H9 (cell line): Measurements from ENCODE around the gene CSRNP3. TPM values are rescaled to one million over a fixed set of nuclear protein-coding genes. Genes with fewer than 3 reads are reported as not detected.
A peak's percentile ranks its signal among the peaks of the same experiment; 100 is the strongest.

Experiments used
- DNase-seq: peaks from one replicate; pipeline ENCODE4 v3.0.0-alpha.2; 2017
- H2AFZ ChIP-seq: one replicate; pipeline ENCODE4 v1.6.1; 2013; ENCODE audit warnings: mild to moderate bottlenecking, low read length, control low read depth, moderate library complexity
- H2AK5ac ChIP-seq: 2 replicates; pipeline ENCODE4 v1.6.1; 2013; ENCODE audit warnings: low read length, control low read depth, mixed read lengths; ENCODE audit not compliant: insufficient read length
- H2BK120ac ChIP-seq: one replicate; pipeline ENCODE4 v1.6.1; 2013; ENCODE audit warnings: low read depth, mild to moderate bottlenecking, low read length, control low read depth, inconsistent platforms; ENCODE audit not compliant: poor library complexity, severe bottlenecking
- H2BK12ac ChIP-seq: 2 replicates; pipeline ENCODE4 v1.6.1; 2013; ENCODE audit warnings: low read length, control low read depth, mixed read lengths, low read depth; ENCODE audit not compliant: insufficient read length
- H2BK15ac ChIP-seq: 2 replicates; pipeline ENCODE4 v1.6.1; 2013; ENCODE audit warnings: low read depth, low read length, control low read depth
- H2BK20ac ChIP-seq: one replicate; pipeline ENCODE4 v1.6.1; 2013; ENCODE audit warnings: low read depth, mild to moderate bottlenecking, low read length, control low read depth, inconsistent platforms; ENCODE audit not compliant: poor library complexity, severe bottlenecking
- H2BK5ac ChIP-seq: 2 replicates; pipeline ENCODE4 v1.6.1; 2013; ENCODE audit warnings: low read length, control low read depth, mixed read lengths; ENCODE audit not compliant: insufficient read length
- H3K14ac ChIP-seq: 2 replicates; pipeline ENCODE4 v1.6.1; 2013; ENCODE audit warnings: low read length, control low read depth; ENCODE audit not compliant: insufficient read depth
- H3K18ac ChIP-seq: 2 replicates; pipeline ENCODE4 v1.6.1; 2013; ENCODE audit warnings: low read depth, mild to moderate bottlenecking, mixed read lengths, low read length, control low read depth; ENCODE audit not compliant: insufficient read length
- H3K23ac ChIP-seq: 2 replicates; pipeline ENCODE4 v1.6.1; 2013; ENCODE audit warnings: low read length, control low read depth, mixed read lengths, low read depth; ENCODE audit not compliant: insufficient read length
- H3K23me2 ChIP-seq: 2 replicates; pipeline ENCODE4 v1.6.1; 2013; ENCODE audit warnings: low read depth, mild to moderate bottlenecking, mixed read lengths, low read length, control low read depth; ENCODE audit not compliant: insufficient read length, poor library complexity, severe bottlenecking
- H3K27ac ChIP-seq: 2 replicates; pipeline ENCODE4 v1.5.1; 2013; ENCODE audit warnings: low read length, control low read depth, mixed read lengths, low read depth; ENCODE audit not compliant: insufficient read length
- H3K27me3 ChIP-seq: 2 replicates; pipeline ENCODE4 v1.6.1; 2013; ENCODE audit warnings: low read length, control low read depth, inconsistent platforms; ENCODE audit not compliant: insufficient read depth
- H3K4ac ChIP-seq: 2 replicates; pipeline ENCODE4 v1.6.1; 2013; ENCODE audit warnings: low read depth, mild to moderate bottlenecking, control low read depth, inconsistent platforms, low read length, moderate library complexity
- H3K4me1 ChIP-seq: 2 replicates; pipeline ENCODE4 v1.6.1; 2013; ENCODE audit warnings: low read length, control low read depth, inconsistent platforms; ENCODE audit not compliant: insufficient read depth
- H3K4me2 ChIP-seq: 2 replicates; pipeline ENCODE4 v1.6.1; 2013; ENCODE audit warnings: low read length, control low read depth, mixed read lengths; ENCODE audit not compliant: insufficient read length, insufficient read depth
- H3K56ac ChIP-seq: 2 replicates; pipeline ENCODE4 v1.6.1; 2013; ENCODE audit warnings: low read depth, mild to moderate bottlenecking, mixed read lengths, low read length, control low read depth; ENCODE audit not compliant: insufficient read length
- H3K79me1 ChIP-seq: 2 replicates; pipeline ENCODE4 v1.6.1; 2013; ENCODE audit warnings: low read depth, mild to moderate bottlenecking, moderate library complexity, low read length, control low read depth, inconsistent platforms; ENCODE audit not compliant: insufficient read depth, poor library complexity, severe bottlenecking
- H3K79me2 ChIP-seq: 2 replicates; pipeline ENCODE4 v1.6.1; 2013; ENCODE audit warnings: low read length, control low read depth, inconsistent platforms; ENCODE audit not compliant: insufficient read depth
- H3K9ac ChIP-seq: 2 replicates; pipeline ENCODE4 v1.6.1; 2013; ENCODE audit warnings: low read length, control low read depth, mixed read lengths; ENCODE audit not compliant: insufficient read length; ENCODE audit errors: extremely low read depth
- H3K9me3 ChIP-seq: one replicate; pipeline ENCODE4 v1.6.1; 2013; ENCODE audit warnings: low read depth, low read length, inconsistent platforms; ENCODE audit not compliant: control insufficient read depth
- H3T11ph ChIP-seq: one replicate; pipeline ENCODE4 v1.6.1; 2013; ENCODE audit warnings: mild to moderate bottlenecking, low read length, control low read depth, inconsistent platforms
- H4K20me1 ChIP-seq: one replicate; pipeline ENCODE4 v1.6.1; 2013; ENCODE audit not compliant: control insufficient read depth, insufficient read length, insufficient read depth
- H4K5ac ChIP-seq: 2 replicates; pipeline ENCODE4 v1.6.1; 2013; ENCODE audit warnings: low read depth, mild to moderate bottlenecking, mixed read lengths, low read length, control low read depth; ENCODE audit not compliant: insufficient read length
- H4K8ac ChIP-seq: replicated peaks from 2 replicates; pipeline ENCODE4 v1.6.1; 2013; ENCODE audit warnings: low read length, control low read depth, mixed read lengths, low read depth; ENCODE audit not compliant: insufficient read length
- H4K91ac ChIP-seq: 2 replicates; pipeline ENCODE4 v1.6.1; 2013; ENCODE audit warnings: low read depth, mild to moderate bottlenecking, moderate library complexity, mixed read lengths, low read length, control low read depth; ENCODE audit not compliant: insufficient read length
- H3K27ac Mint-ChIP-seq, 3 experiments: 2 replicates in 2 of 3; 3 replicates in 1 of 3; pipeline ENCODE4 v1.8.0; 2020 to 2021; ENCODE audit warnings: mixed read lengths in 3 of 3, mild to moderate bottlenecking in 1 of 3, moderate library complexity in 1 of 3
- H3K27me3 Mint-ChIP-seq: 2 replicates; pipeline ENCODE4 v1.8.0; 2021; ENCODE audit warnings: low read depth, mild to moderate bottlenecking, moderate library complexity, mixed read lengths
- H3K36me3 Mint-ChIP-seq, 3 experiments: 2 replicates in 2 of 3; 3 replicates in 1 of 3; pipeline ENCODE4 v1.8.0; 2020 to 2021; ENCODE audit warnings: low read depth in 3 of 3, mixed read lengths in 3 of 3; ENCODE audit not compliant: insufficient read depth in 1 of 3
- H3K4me1 Mint-ChIP-seq, 2 experiments: 2 replicates each; pipeline ENCODE4 v1.8.0; 2020; ENCODE audit warnings: mixed read lengths in 2 of 2
- H3K4me3 Mint-ChIP-seq, 2 experiments: 2 replicates in 1 of 2; 3 replicates in 1 of 2; pipeline ENCODE4 v1.8.0; 2020 to 2021; ENCODE audit warnings: mild to moderate bottlenecking in 2 of 2, mixed read lengths in 2 of 2, moderate library complexity in 1 of 2
- H3K9me3 Mint-ChIP-seq, 2 experiments: 2 replicates in 1 of 2; 3 replicates in 1 of 2; pipeline ENCODE4 v1.8.0; 2020; ENCODE audit warnings: mild to moderate bottlenecking in 2 of 2, mixed read lengths in 2 of 2, moderate library complexity in 1 of 2
- CTCF ChIP-seq: fragments of 200-600 bp; sonication (generic); conservative IDR thresholded peaks from 3 replicates; pipeline ENCODE4 v1.8.0; 2021; ENCODE audit warnings: antibody characterized with exemption, mild to moderate bottlenecking
- WGBS: extraction: QIAGEN DNeasy Blood & Tissue Kit; methylation state at CpG from one replicate; pipeline ENCODE4 v1.1.7; 2013; ENCODE audit warnings: missing lambda C conversion rate, low lambda C conversion rate, mixed read lengths; ENCODE audit not compliant: insufficient read length; ENCODE audit errors: extremely low coverage; 5-methylcytosine and 5-hydroxymethylcytosine counted together
- total RNA-seq: library from RNA; stranded (reverse); gene quantifications from 2 replicates; pipeline ENCODE4 v1.2.1, GENCODE V29; 2021

The CSRNP3 gene
- total RNA-seq, 1 experiment from 2014 or later: 3.6 TPM

GRCh38 chr2:165549619-165550018 is 80.1 kb downstream of the CSRNP3 start:
- TF ChIP-seq CTCF: no peak
- H3K23me2 ChIP-seq: no peaks in the 10 kb centered on the region
- no peaks in the 10 kb centered on the region for H4K20me1 ChIP-seq
- H3T11ph ChIP-seq: no peak overlapping the region
- no peaks in the 10 kb centered on the region; the same call in 1 of the 2 replicates for H3K4me1 ChIP-seq
- no peak overlapping the region for H3K9ac ChIP-seq
- H2BK15ac ChIP-seq: no peak overlapping the region
- no peak overlapping the region for H3K56ac ChIP-seq
- no peak overlapping the region for H3K23ac ChIP-seq
- no peaks in the 10 kb centered on the region for H3K9me3 Mint-ChIP-seq
- H3K14ac ChIP-seq: no peak overlapping the region
- no peak overlapping the region for H3K4me2 ChIP-seq
- no peaks in the 10 kb centered on the region for H3K79me2 ChIP-seq
- no peak overlapping the region for H3K4ac ChIP-seq
- no peak overlapping the region for H3K18ac ChIP-seq
- no peak overlapping the region for H2AFZ ChIP-seq
- H3K4me1 Mint-ChIP-seq: peaks cover 16 to 17% of the 10 kb centered on the region in 2 experiments
- no peaks in the 10 kb centered on the region for H3K27me3 ChIP-seq
- H2BK120ac ChIP-seq: no peak overlapping the region
- H3K36me3 Mint-ChIP-seq: no peaks in the 10 kb centered on the region; a peak in 1 of 7 replicates
- no CpG with 5 or more reads among the region's 1 CpG for WGBS
- H3K79me1 ChIP-seq: no peaks in the 10 kb centered on the region
- DNase-seq: no peak
- H4K8ac ChIP-seq: no peak overlapping the region
- no peak overlapping the region for H3K4me3 Mint-ChIP-seq
- H3K9me3 ChIP-seq: no peaks in the 10 kb centered on the region
- no peak overlapping the region for H3K27ac ChIP-seq
- no peak overlapping the region for H2AK5ac ChIP-seq
- H4K91ac ChIP-seq: no peak overlapping the region
- H2BK12ac ChIP-seq: no peak overlapping the region
- H3K27me3 Mint-ChIP-seq: no peaks in the 10 kb centered on the region
- no peak overlapping the region for H4K5ac ChIP-seq
- no peak overlapping the region for H2BK20ac ChIP-seq
- peak overlapping the region; percentile 8 to 37 (median 22); a peak in 3 of 7 replicates for H3K27ac Mint-ChIP-seq
- no peak overlapping the region for H2BK5ac ChIP-seq
